IMR-90 (cell line): ENCODE data around the gene MAML3. TPM values are rescaled to one million over a fixed set of nuclear protein-coding genes. Genes with fewer than 3 reads are reported as not detected.

Experiments
- ATAC-seq: fragments of 200-7000 bp; cut with Tn5 transposase; 2 replicates; pipeline ENCODE4 v1.9.1; 2020; ENCODE audit warnings: low read depth, mild to moderate bottlenecking, moderate library complexity
- BruUV-seq: library from RNA; stranded (reverse); fragments of 400-500 nt; replicated peaks from 2 replicates; lab custom pipeline; 2021; lab: Mats Ljungman, UMichigan
- CTCF ChIA-PET: fragments of 300-600 bp; formaldehyde crosslinking; extraction: SDS; loops from one replicate; lab custom pipeline; 2021; ENCODE audit warnings: antibody characterized with exemption; lab: Yijun Ruan, JAX
- POLR2A ChIA-PET: fragments of 300-600 bp; sonication (Branson Sonifier 250); formaldehyde crosslinking; loops from one replicate; lab custom pipeline; 2022; ENCODE audit warnings: antibody characterized with exemption; ENCODE audit not compliant: unreplicated experiment; lab: Charles Lee
- DNase-seq: peaks from one replicate; pipeline ENCODE4 v3.0.0; 2013
- H2AFZ ChIP-seq: replicated peaks from 2 replicates; pipeline ENCODE3; 2013; ENCODE audit warnings: low read length, mild to moderate bottlenecking; ENCODE audit not compliant: poor library complexity
- H2AK5ac ChIP-seq: 2 replicates; pipeline ENCODE4 v1.6.1; 2013; ENCODE audit warnings: low read depth, low read length, inconsistent platforms
- H2AK9ac ChIP-seq: replicated peaks from 2 replicates; pipeline ENCODE3; 2013; ENCODE audit warnings: mild to moderate bottlenecking, low read depth, low read length, moderate library complexity; ENCODE audit not compliant: poor library complexity
- H2BK120ac ChIP-seq: 2 replicates; pipeline ENCODE4 v1.6.1; 2013; ENCODE audit warnings: low read depth, low read length, inconsistent platforms
- H2BK15ac ChIP-seq: 3 replicates; pipeline ENCODE4 v1.6.1; 2013; ENCODE audit warnings: low read depth, low read length, inconsistent platforms
- H2BK20ac ChIP-seq: 2 replicates; pipeline ENCODE4 v1.6.1; 2013; ENCODE audit warnings: low read depth, mild to moderate bottlenecking, inconsistent platforms, low read length, moderate library complexity
- H2BK5ac ChIP-seq: 2 replicates; pipeline ENCODE4 v1.6.1; 2013; ENCODE audit warnings: mild to moderate bottlenecking, low read depth, low read length, inconsistent platforms; ENCODE audit not compliant: poor library complexity, severe bottlenecking
- H3K14ac ChIP-seq: replicated peaks from 2 replicates; pipeline ENCODE4 v1.6.1; 2013; ENCODE audit warnings: low read depth, low read length, inconsistent platforms
- H3K18ac ChIP-seq: 2 replicates; pipeline ENCODE4 v1.6.1; 2013; ENCODE audit warnings: low read depth, low read length, control low read depth
- H3K23ac ChIP-seq: 2 replicates; pipeline ENCODE4 v1.6.1; 2013; ENCODE audit warnings: low read depth, low read length, inconsistent platforms
- H3K27ac ChIP-seq: 2 replicates; pipeline ENCODE4 v1.5.1; 2013; ENCODE audit warnings: mild to moderate bottlenecking, control low read depth, low read length; ENCODE audit not compliant: insufficient read depth
- H3K27me3 ChIP-seq: 2 replicates; pipeline ENCODE4 v1.6.1; 2013; ENCODE audit warnings: low read length; ENCODE audit not compliant: control insufficient read depth, insufficient read depth
- H3K36me3 ChIP-seq: 2 replicates; pipeline ENCODE4 v1.6.1; 2013; ENCODE audit warnings: low read length, mixed read lengths; ENCODE audit not compliant: control insufficient read depth, insufficient read depth
- H3K4ac ChIP-seq: 2 replicates; pipeline ENCODE4 v1.6.1; 2013; ENCODE audit warnings: low read depth, low read length, inconsistent platforms
- H3K4me1 ChIP-seq: 2 replicates; pipeline ENCODE4 v1.6.1; 2013; ENCODE audit warnings: low read length, mixed read lengths; ENCODE audit not compliant: control insufficient read depth, insufficient read depth
- H3K4me2 ChIP-seq: 2 replicates; pipeline ENCODE4 v1.6.1; 2013; ENCODE audit warnings: low read depth, mild to moderate bottlenecking, control low read depth, low read length, moderate library complexity
- H3K4me3 ChIP-seq: 2 replicates; pipeline ENCODE4 v1.5.1; 2013; ENCODE audit warnings: low read depth, mild to moderate bottlenecking, control low read depth, low read length, moderate library complexity; ENCODE audit not compliant: insufficient read depth
- H3K56ac ChIP-seq: 2 replicates; pipeline ENCODE4 v1.6.1; 2013; ENCODE audit warnings: low read length, inconsistent platforms; ENCODE audit not compliant: insufficient read depth; ENCODE audit errors: extremely low read depth
- H3K79me1 ChIP-seq, 2 experiments: 2 replicates each; pipeline ENCODE4 v1.6.1; 2013; ENCODE audit warnings: low read length in 2 of 2, inconsistent platforms in 1 of 2, low read depth in 1 of 2
- H3K9ac ChIP-seq: 2 replicates; pipeline ENCODE4 v1.6.1; 2013; ENCODE audit warnings: low read depth, low read length, control low read depth
- H3K9me1 ChIP-seq: 2 replicates; pipeline ENCODE4 v1.6.1; 2013; ENCODE audit warnings: low read length, inconsistent platforms; ENCODE audit not compliant: insufficient read depth
- H3K9me3 ChIP-seq: 2 replicates; pipeline ENCODE4 v1.6.1; 2013; ENCODE audit warnings: low read length; ENCODE audit not compliant: control insufficient read depth, insufficient read depth
- H4K20me1 ChIP-seq: 2 replicates; pipeline ENCODE4 v1.6.1; 2013; ENCODE audit warnings: low read length, inconsistent platforms; ENCODE audit not compliant: insufficient read depth
- H4K5ac ChIP-seq: 2 replicates; pipeline ENCODE4 v1.6.1; 2013; ENCODE audit warnings: mild to moderate bottlenecking, low read depth, low read length, control low read depth
- H4K8ac ChIP-seq, 2 experiments: 2 replicates each; pipeline ENCODE4 v1.6.1; 2013; ENCODE audit warnings: low read depth in 2 of 2, low read length in 2 of 2, control low read depth in 1 of 2, inconsistent platforms in 1 of 2
- H4K91ac ChIP-seq: 2 replicates; pipeline ENCODE4 v1.6.1; 2013; ENCODE audit warnings: low read depth, low read length, inconsistent platforms; ENCODE audit not compliant: insufficient read depth
- BHLHE40 ChIP-seq: fragments of 150-350 bp; IDR thresholded peaks from 2 replicates; pipeline ENCODE4 v1.6.1; 2016; ENCODE audit warnings: mild to moderate bottlenecking, low read depth, low read length
- CEBPB ChIP-seq: IDR thresholded peaks from 2 replicates; pipeline ENCODE4 v1.6.1; 2012; ENCODE audit warnings: low read depth, low read length, improper control_type of control experiment
- CHD1 ChIP-seq: IDR thresholded peaks from 2 replicates; pipeline ENCODE4 v1.6.1; 2012; ENCODE audit warnings: low read depth, low read length, improper control_type of control experiment
- FOS ChIP-seq: fragments of 150-350 bp; IDR thresholded peaks from 2 replicates; pipeline ENCODE4 v1.6.1; 2016; ENCODE audit warnings: low read depth, low read length
- MAFK ChIP-seq: IDR thresholded peaks from 2 replicates; pipeline ENCODE4 v1.6.1; 2012; ENCODE audit warnings: low read depth, low read length, improper control_type of control experiment
- MAZ ChIP-seq: IDR thresholded peaks from 2 replicates; pipeline ENCODE4 v1.6.1; 2012; ENCODE audit warnings: low read depth, mild to moderate bottlenecking, low read length, improper control_type of control experiment, moderate library complexity, borderline replicate concordance
- MXI1 ChIP-seq: IDR thresholded peaks from 2 replicates; pipeline ENCODE4 v1.6.1; 2012; ENCODE audit warnings: low read depth, mild to moderate bottlenecking, low read length, moderate library complexity, borderline replicate concordance
- NFE2L2 ChIP-seq: fragments of 150-350 bp; IDR thresholded peaks from 2 replicates; pipeline ENCODE4 v1.6.1; 2016; ENCODE audit warnings: low read depth, mild to moderate bottlenecking, low read length
- POLR2A ChIP-seq: IDR thresholded peaks from 2 replicates; pipeline ENCODE4 v1.6.1; 2012; ENCODE audit warnings: mild to moderate bottlenecking, low read depth, low read length
- RAD21 ChIP-seq: IDR thresholded peaks from 2 replicates; pipeline ENCODE4 v1.6.1; 2012; ENCODE audit warnings: low read length, improper control_type of control experiment
- RCOR1 ChIP-seq: IDR thresholded peaks from 2 replicates; pipeline ENCODE4 v1.6.1; 2012; ENCODE audit warnings: mild to moderate bottlenecking, low read length, improper control_type of control experiment; ENCODE audit not compliant: insufficient replicate concordance
- RFX5 ChIP-seq: IDR thresholded peaks from 2 replicates; pipeline ENCODE4 v1.8.0; 2012; ENCODE audit warnings: low read depth, mild to moderate bottlenecking, low read length, moderate library complexity
- SMC3 ChIP-seq: fragments of 150-350 bp; IDR thresholded peaks from 2 replicates; pipeline ENCODE4 v1.6.1; 2016; ENCODE audit warnings: low read depth, mild to moderate bottlenecking, antibody characterized with exemption, low read length, moderate library complexity
- WGBS, 2 experiments: methylation state at CpG; one replicate each; pipeline versions ENCODE4 v1.1.5 to v1.1.7; 2013; ENCODE audit warnings: missing lambda C conversion rate in 2 of 2; ENCODE audit not compliant: insufficient read length in 1 of 2; ENCODE audit errors: extremely low coverage in 2 of 2; 5-methylcytosine and 5-hydroxymethylcytosine counted together
- dilution Hi-C: fragments of 300-500 bp; cut with HindIII; formaldehyde crosslinking; loops from one replicate; pipeline ENCODE4 v1.14.3; 2018; ENCODE audit warnings: low sequenced_read_pairs; ENCODE audit not compliant: unreplicated experiment
- in situ Hi-C: fragments of 300-500 bp; cut with MboI; formaldehyde crosslinking; loops from 3 replicates; pipeline ENCODE4 v1.14.3; 2019; ENCODE audit warnings: low sequenced_read_pairs, inconsistent platforms, mixed read lengths
- intact Hi-C: fragments of 100-400 bp; cut with micrococcal nuclease; formaldehyde crosslinking; loops from 2 replicates; pipeline ENCODE4 v1.10.0; 2022
- polyA plus RNA-seq, 3 experiments: library from polyadenylated mRNA; depleted of rRNA; stranded (reverse); fragments of >200 nt; gene quantifications; 2 replicates each; pipeline ENCODE4 v1.2.3, GENCODE V29; 2012; ENCODE audit warnings: low replicate concordance in 1 of 3
- total RNA-seq: library from RNA; depleted of rRNA; stranded (reverse); fragments of >200 nt; gene quantifications from 2 replicates; pipeline ENCODE4 v1.2.3, GENCODE V29; 2012
- TF ChIP-seq, protein P1 (sequence below): fragments of 150-350 bp; IDR thresholded peaks from 2 replicates; pipeline ENCODE4 v1.6.1; 2017; ENCODE audit warnings: mild to moderate bottlenecking, antibody characterized with exemption, low read length, low read depth
- TF ChIP-seq, protein P2 (sequence below): conservative IDR thresholded peaks from 2 replicates; pipeline ENCODE4 v1.5.1; 2012; ENCODE audit warnings: mild to moderate bottlenecking, low read depth, low read length, improper control_type of control experiment
- TF ChIP-seq, protein P3 (sequence below): fragments of 150-350 bp; IDR thresholded peaks from 2 replicates; pipeline ENCODE4 v1.6.1; 2016; ENCODE audit warnings: low read depth, mild to moderate bottlenecking, low read length, moderate library complexity, borderline replicate concordance

MAML3 gene
- total and polyA plus RNA-seq, 2 of the 4 experiments (the other 2 are of a cell fraction) = 0.90 to 1.7 TPM

DNA sequence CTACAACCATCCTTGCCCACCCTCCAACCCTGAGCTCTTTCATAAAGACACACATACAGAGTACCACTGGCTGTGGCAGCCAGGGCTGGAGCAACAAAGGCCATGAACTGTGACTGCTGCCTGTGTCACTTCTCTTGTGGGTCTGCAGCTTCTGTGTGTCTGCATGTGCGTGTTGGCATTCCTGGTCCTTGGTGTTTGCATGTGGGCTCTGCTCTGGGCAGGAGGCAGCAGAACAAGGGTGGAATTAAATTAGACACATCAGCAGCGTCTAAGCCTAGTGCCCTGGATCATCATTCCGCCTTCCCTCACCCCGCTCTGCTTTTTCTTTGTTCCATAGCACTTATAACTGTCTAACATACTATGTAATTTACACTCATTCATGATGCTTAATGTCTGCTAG is 330.6 kb downstream of the MAML3 start:
- no peak for TF ChIP-seq MAZ
- TF ChIP-seq, protein P1, sequence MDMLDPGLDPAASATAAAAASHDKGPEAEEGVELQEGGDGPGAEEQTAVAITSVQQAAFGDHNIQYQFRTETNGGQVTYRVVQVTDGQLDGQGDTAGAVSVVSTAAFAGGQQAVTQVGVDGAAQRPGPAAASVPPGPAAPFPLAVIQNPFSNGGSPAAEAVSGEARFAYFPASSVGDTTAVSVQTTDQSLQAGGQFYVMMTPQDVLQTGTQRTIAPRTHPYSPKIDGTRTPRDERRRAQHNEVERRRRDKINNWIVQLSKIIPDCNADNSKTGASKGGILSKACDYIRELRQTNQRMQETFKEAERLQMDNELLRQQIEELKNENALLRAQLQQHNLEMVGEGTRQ = no peak
- TF ChIP-seq RCOR1 = no peak
- no peak for TF ChIP-seq CEBPB
- TF ChIP-seq NFE2L2 = no peak
- no peak for TF ChIP-seq POLR2A
- no peak for TF ChIP-seq BHLHE40
- TF ChIP-seq RAD21 = no peak
- TF ChIP-seq MXI1 = no peak
- TF ChIP-seq, protein P2, sequence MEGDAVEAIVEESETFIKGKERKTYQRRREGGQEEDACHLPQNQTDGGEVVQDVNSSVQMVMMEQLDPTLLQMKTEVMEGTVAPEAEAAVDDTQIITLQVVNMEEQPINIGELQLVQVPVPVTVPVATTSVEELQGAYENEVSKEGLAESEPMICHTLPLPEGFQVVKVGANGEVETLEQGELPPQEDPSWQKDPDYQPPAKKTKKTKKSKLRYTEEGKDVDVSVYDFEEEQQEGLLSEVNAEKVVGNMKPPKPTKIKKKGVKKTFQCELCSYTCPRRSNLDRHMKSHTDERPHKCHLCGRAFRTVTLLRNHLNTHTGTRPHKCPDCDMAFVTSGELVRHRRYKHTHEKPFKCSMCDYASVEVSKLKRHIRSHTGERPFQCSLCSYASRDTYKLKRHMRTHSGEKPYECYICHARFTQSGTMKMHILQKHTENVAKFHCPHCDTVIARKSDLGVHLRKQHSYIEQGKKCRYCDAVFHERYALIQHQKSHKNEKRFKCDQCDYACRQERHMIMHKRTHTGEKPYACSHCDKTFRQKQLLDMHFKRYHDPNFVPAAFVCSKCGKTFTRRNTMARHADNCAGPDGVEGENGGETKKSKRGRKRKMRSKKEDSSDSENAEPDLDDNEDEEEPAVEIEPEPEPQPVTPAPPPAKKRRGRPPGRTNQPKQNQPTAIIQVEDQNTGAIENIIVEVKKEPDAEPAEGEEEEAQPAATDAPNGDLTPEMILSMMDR = no peak
- TF ChIP-seq FOS = no peak
- no peak for TF ChIP-seq CHD1
- no peak for TF ChIP-seq MAFK
- no peak for TF ChIP-seq RFX5
- no peak for TF ChIP-seq SMC3
- TF ChIP-seq, protein P3, sequence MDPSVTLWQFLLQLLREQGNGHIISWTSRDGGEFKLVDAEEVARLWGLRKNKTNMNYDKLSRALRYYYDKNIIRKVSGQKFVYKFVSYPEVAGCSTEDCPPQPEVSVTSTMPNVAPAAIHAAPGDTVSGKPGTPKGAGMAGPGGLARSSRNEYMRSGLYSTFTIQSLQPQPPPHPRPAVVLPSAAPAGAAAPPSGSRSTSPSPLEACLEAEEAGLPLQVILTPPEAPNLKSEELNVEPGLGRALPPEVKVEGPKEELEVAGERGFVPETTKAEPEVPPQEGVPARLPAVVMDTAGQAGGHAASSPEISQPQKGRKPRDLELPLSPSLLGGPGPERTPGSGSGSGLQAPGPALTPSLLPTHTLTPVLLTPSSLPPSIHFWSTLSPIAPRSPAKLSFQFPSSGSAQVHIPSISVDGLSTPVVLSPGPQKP = no peak
- Histone ChIP-seq H4K8ac (no peak overlapping the region), H3K9me3 (no peaks in the 10 kb centered on the region), H3K79me1 (no peaks in the 10 kb centered on the region), H3K4ac (no peak overlapping the region), H3K27ac (no peak overlapping the region), H2BK20ac (no peak overlapping the region), H3K14ac (no peak overlapping the region), H4K91ac (no peak overlapping the region), H3K56ac (no peak overlapping the region), H3K18ac (no peak overlapping the region), H4K20me1 (no peaks in the 10 kb centered on the region), H4K5ac (no peak overlapping the region), H3K36me3 (no peaks in the 10 kb centered on the region), H3K9ac (no peak overlapping the region), H2AK9ac (no peak overlapping the region), H3K27me3 (no peaks in the 10 kb centered on the region), H3K4me1 (no peaks in the 10 kb centered on the region), H2BK120ac (no peak overlapping the region), H2BK15ac (no peak overlapping the region), H3K4me3 (no peak overlapping the region), H2AK5ac (no peak overlapping the region), H3K4me2 (no peak overlapping the region), H3K23ac (no peak overlapping the region), H3K9me1 (no peaks in the 10 kb centered on the region), H2BK5ac (no peak overlapping the region), H2AFZ (no peak overlapping the region)
- intact Hi-C loops = no loop called here
- in situ Hi-C loops = no loop called here
- ChIA-PET CTCF (interaction anchor here (1.0 kb wide), 2 partner anchors 14 to 24 kb away, joined by 3 read pairs; no protein-coding TSS in a partner anchor), POLR2A (no interaction called here)
- WGBS, 2 experiments = 100% methylated on average over 1 of the region's 4 CpGs; no CpG with 5 or more reads in 1 of the 2 experiments
- no peak for DNase-seq
- no TSS peak for BruUV-seq
- dilution Hi-C loops = no loop called here
- no peak for ATAC-seq
